Left colon (tissue), 2 donors: ENCODE data around the gene MAML1. TPM values are rescaled to one million over a fixed set of nuclear protein-coding genes. Genes with fewer than 3 reads are reported as not detected.
A peak's percentile ranks its signal among the peaks of the same experiment; 100 is the strongest.

Source experiments
- ATAC-seq: fragments of 200-7000 bp; cut with Tn5 transposase; one replicate; pipeline ENCODE4 v1.9.1; 2020; ENCODE audit warnings: mild to moderate bottlenecking, moderate library complexity
- DNase-seq, 2 donors: peaks; one replicate each; pipeline ENCODE4 v3.0.0-alpha.2; 2020
- intact Hi-C, 2 donors: fragments of 100-400 bp; cut with DNase I in 1 of 2; cut with micrococcal nuclease in 1 of 2; formaldehyde crosslinking; loops; one replicate each; pipeline versions ENCODE4 v1.11.2 to v1.14.0; 2022; cut with DNase I, micrococcal nuclease
- total RNA-seq, 2 donors: library from RNA; stranded (reverse); fragmentation: NEBNext Ultra II Directional; extraction: Animal tissue kit (Norgen Biotek cat#: 25700); gene quantifications; one replicate each; pipeline ENCODE4 v1.2.1, GENCODE V29; 2021
- donor health status: DM: no; HTN: no; CAD: no.
- donor health status: DM: yes; HTN: yes; CAD: no.

MAML1 gene
- total RNA-seq, 2 donors from 2014 or later = 22.1 to 24.9 TPM

DNA sequence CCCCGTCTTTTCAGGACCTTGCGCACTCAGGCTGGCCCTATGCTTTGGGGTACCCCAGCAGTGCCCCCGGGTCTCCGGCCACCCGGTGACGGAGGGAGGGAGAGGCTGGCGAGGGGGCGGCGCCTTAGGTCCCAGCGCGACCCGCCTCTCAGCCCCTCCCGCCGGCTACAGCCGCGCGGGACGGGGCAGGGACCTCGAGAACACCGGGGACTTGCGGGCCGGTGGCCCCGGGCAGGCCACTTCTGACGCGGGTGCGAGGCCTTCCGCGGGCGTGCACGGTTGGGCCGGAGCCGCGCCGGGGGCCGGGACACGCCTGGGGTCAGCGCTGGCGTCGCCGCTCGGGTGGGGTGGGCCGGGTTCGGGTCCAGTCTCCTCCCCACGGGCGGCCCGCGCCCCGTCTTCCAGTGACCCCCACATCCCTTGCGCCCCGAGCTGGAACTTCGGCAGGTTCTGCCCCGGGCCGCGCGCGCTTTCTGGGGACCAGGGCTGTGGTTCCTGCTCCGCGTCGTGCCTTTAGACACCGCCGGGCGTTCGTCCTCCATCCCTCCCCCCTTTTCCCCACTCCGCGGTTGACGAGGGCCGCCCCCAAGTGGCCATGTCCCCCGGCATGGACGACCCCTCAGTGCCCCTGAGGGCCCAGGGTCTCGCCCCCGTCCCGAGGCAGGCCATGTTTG lies 84.3 kb downstream of the MAML1 start:
- intact Hi-C loops = no loop called here
- DNase-seq = peak in 1 of 2 donors; percentile 61
- no peak for ATAC-seq

- no peak for ATAC-seq
- intact Hi-C loops = no loop called here
- peak in 1 of 2 donors; percentile 36 for DNase-seq
Observed at GRCh38 chr5:179817470-179817840, 84.8 kb downstream of the MAML1 start.

DNA sequence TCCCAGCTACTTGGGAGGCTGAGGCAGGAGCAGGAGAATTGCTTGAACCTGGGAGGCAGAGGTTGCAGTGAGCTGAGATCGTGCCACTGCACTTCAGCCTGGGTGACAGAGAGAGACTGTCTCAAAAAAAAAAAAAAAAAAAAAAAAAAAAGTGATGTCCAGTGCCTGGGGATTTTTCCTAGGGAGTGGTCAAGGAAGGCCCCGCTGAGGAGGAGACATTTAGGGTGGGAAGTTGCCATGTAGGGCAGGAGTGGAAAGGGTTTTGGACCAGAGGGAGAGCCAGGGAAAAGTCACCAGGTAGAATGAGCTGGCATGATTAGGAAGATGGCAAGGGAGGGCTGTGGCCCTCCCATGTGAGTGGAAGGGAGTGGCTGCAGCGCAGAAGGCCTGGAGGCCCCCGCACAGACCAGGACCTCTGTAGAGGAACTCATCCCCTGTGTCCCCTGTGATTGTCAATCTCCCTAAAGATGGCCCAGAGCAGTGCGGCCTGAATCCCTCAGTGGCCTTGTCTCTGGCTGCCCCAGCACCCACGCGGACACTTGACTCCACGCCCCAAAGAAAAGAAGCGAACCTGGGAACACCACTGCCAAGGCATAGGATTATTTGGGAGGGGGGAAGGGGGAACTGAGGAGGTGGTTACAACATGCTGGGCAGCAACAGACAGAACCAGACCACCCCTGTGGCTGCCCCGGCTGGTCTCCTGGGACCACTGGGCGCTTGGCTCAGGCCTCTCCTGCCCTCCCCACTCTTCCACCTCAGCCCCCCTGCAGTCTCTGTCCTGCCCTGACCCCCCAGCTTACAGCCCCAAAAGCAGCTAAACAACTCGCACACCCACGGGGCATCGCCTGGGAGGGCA lies 85.5 kb downstream of the MAML1 start:
- DNase-seq = peak in 1 of 2 donors; percentile 31
- intact Hi-C loops = no loop called here
- no peak for ATAC-seq

GRCh38 chr5:179818746-179819295 lies 86.2 kb downstream of the MAML1 start:
- intact Hi-C loops = no loop called here
- peak; percentile 74 for ATAC-seq
- peak; percentile 96 to 98 for DNase-seq

GRCh38 chr5:179819296-179820126 lies 86.9 kb downstream of the MAML1 start:
- intact Hi-C loops = no loop called here
- peak; percentile 73 to 75 for DNase-seq
- ATAC-seq = peak; percentile 26

- intact Hi-C loops = no loop called here
- DNase-seq (peak in 1 of 2 donors; percentile 51), ATAC-seq (no peak)
Observed at GRCh38 chr5:179820127-179820482, 87.5 kb downstream of the MAML1 start.

- peak; percentile 75 to 86 for DNase-seq
- ATAC-seq = peak; percentile 59
- intact Hi-C loops = no loop called here
Observed at GRCh38 chr5:179820483-179821297, 88.1 kb downstream of the MAML1 start, which contains the start of gene SQSTM1. Gene SQSTM1, plus strand, starts transcription at chr5:179820905. Its CDS starts 32 bp downstream, at chr5:179820937.

DNA sequence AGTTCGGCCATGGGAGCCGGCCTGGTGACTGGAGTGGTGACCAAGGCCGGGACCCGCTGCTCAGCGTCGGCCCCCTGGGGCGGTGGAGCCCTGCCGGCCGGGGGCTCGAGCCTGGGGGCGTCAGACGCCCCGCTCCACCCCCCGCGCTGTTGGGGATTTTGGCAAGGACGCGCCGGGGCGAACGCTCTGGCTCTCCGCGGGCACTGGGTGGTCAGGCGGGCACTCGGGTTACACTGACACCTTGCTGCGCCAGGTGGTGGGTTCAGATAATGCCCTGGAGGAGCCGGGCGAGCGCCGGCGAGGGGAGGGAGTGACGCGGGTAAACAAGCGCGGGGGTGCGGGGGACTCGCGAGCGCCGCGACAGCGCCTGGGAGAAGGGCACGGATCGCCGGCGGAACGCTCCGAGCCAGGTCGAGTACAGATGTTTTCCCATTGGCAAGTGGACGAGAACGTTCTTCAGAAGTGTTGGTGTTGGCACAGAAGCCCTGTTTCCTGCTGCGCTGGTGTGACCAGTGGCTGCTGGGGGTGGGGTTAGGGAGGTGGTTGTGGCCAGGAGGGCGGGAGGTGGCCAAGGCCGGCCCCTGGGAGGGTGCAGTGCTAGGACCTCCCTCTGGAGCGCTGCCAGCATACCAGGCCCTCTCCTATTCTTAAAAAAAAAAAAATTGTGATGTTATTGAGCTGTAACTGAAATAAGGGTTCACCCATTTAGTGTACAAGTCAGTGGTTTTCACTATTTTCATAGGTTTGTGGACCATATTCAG lies 88.9 kb downstream of the MAML1 start:
- DNase-seq (peak; percentile 97 to 98), ATAC-seq (peak; percentile 63)
- intact Hi-C loops = no loop called here

- intact Hi-C loops = no loop called here
- no peak for ATAC-seq
- DNase-seq = no peak
Observed at GRCh38 chr5:179822059-179822432, 89.4 kb downstream of the MAML1 start.

DNA sequence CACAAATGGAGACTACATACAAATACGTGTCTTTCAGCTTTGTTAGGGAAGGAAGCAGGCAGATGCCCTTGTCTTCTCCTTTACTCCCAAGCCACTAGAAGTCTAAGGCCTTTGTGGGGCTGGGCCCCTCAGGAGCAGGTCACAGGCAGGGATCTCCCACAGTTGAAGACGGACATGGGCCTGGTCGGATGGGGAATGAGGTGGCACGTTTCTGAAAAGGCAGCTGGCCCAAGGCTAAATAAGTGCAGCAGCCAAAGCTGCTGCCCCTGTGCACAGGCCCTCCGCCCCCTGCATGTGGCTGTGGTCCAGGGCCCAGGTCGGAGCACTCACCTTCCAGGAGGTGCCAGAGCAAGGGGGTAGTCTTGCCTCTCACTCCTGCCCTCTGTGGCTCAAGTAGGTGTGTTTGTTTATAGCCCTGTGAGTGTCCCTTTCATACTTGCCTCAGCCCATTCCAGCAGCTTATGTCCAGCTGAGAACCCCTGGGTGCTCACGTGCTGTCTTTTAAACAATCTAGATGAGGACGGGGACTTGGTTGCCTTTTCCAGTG lies 89.9 kb downstream of the MAML1 start:
- ATAC-seq = no peak
- DNase-seq = peak in 1 of 2 donors; percentile 16
- intact Hi-C loops = no loop called here

DNA sequence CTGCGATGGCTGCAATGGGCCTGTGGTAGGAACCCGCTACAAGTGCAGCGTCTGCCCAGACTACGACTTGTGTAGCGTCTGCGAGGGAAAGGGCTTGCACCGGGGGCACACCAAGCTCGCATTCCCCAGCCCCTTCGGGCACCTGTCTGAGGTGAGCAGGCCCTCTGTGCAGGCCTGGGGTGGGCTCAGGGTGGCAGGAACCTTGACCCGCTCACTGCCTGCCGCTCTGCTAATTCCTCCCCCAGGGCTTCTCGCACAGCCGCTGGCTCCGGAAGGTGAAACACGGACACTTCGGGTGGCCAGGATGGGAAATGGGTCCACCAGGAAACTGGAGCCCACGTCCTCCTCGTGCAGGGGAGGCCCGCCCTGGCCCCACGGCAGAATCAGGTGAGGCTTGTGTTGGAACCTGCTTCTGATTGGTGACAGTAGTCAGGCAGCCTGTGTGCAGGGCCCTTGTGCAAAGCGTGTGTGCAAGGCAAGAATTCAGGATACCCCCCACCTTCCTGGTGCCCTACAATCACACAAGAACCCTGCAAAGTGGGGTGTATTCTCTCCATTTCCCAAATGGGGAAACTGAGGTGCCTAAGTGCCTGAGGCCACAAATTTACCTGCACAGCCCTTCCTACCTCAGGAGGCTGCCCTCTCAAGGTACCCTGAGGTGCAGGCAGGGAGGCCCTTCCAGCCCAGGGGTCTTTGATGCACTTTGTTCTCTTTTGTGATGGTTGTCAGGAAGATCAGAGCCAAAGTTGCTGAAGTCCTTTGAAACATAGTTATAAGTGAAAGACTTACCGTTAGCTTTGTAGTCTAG lies 91.5 kb downstream of the MAML1 start:
- DNase-seq (no peak), ATAC-seq (no peak)
- intact Hi-C loops = no loop called here

DNA sequence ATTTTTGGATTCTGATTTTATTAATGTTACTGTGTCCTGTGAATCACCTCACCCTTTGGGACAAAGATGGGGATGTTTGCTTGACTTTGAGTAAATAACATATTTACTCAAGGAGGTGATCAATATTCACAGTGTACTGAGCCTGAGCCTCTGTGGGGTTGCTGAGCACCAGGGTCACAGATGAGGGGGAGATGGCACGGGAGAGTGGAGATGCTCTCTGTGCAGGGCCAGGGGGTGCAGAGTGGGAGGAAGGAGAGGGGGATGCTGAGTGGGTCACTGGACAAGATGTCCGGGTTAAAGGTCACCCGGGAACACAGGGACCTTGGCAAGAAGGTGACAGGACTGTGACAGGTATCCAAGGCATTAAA lies 92.1 kb downstream of the MAML1 start:
- intact Hi-C loops = no loop called here

DNA sequence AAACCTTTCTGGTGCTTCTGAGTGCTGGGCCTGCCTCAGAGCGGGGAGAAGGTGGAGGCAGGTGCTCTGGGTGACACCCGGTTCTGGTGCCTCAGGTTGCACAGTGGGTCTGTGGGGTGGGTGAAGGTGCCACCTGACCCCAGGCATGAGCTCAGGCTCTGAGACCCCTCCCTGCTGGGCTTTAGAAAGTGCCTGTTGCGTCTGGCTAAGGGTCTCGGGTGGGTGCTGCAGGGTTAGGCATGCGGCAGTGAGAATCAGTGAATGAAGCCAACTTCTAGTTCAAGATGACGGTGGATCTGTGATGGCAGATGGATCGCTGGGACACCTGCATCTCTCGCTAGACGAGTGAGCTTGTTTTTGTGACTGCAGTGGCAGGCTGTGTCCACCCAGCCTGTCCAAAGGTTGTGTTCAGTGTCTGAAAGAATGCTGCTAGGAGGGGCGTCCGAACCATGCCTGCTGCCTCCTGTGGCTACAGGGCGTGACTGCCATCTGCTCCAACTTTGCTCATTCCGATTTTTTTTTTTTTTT lies 93.1 kb downstream of the MAML1 start:
- ATAC-seq (peak; percentile 65), DNase-seq (peak; percentile 67 to 84)
- intact Hi-C loops = no loop called here

More for the DNA sequence above, 92.1 kb downstream of the MAML1 start:
- DNase-seq = no peak
- ATAC-seq = no peak
